Endothelial cell (in vitro differentiated cells): Measurements from ENCODE around the gene NCBP2. TPM values are rescaled to one million over a fixed set of nuclear protein-coding genes. Genes with fewer than 3 reads are reported as not detected.

ENCODE experiments used
- DNase-seq: peaks from one replicate; pipeline ENCODE4 v3.0.0; 2021; ENCODE audit warnings: low spot score
- H3K27ac Mint-ChIP-seq: one replicate; pipeline ENCODE4 v1.8.0; 2021; ENCODE audit warnings: mixed read lengths, inconsistent platforms; ENCODE audit not compliant: unreplicated experiment
- H3K27me3 Mint-ChIP-seq: one replicate; pipeline ENCODE4 v1.8.0; 2021; ENCODE audit warnings: mild to moderate bottlenecking, moderate library complexity, mixed read lengths, inconsistent platforms; ENCODE audit not compliant: unreplicated experiment
- H3K36me3 Mint-ChIP-seq: one replicate; pipeline ENCODE4 v1.8.0; 2021; ENCODE audit warnings: mild to moderate bottlenecking, low read depth, mixed read lengths, inconsistent platforms; ENCODE audit not compliant: unreplicated experiment
- H3K4me1 Mint-ChIP-seq: one replicate; pipeline ENCODE4 v1.8.0; 2021; ENCODE audit warnings: mild to moderate bottlenecking, mixed read lengths, inconsistent platforms; ENCODE audit not compliant: unreplicated experiment
- H3K4me3 Mint-ChIP-seq: one replicate; pipeline ENCODE4 v1.8.0; 2021; ENCODE audit warnings: mild to moderate bottlenecking, mixed read lengths, inconsistent platforms; ENCODE audit not compliant: unreplicated experiment
- H3K9me3 Mint-ChIP-seq: one replicate; pipeline ENCODE4 v1.8.0; 2021; ENCODE audit warnings: mixed read lengths, inconsistent platforms; ENCODE audit not compliant: unreplicated experiment
- CTCF ChIP-seq: fragments of 200-600 bp; sonication (generic); IDR thresholded peaks from one replicate; pipeline ENCODE4 v1.5.0; 2021; ENCODE audit warnings: antibody characterized with exemption; ENCODE audit not compliant: unreplicated experiment
- total RNA-seq: library from RNA; stranded (reverse); fragmentation: NEBNext Ultra II Directional; extraction: Animal tissue kit (Norgen Biotek cat#: 25700); gene quantifications from one replicate; pipeline ENCODE4 v1.2.1, GENCODE V29; 2021; ENCODE audit not compliant: unreplicated experiment

Gene NCBP2
- total RNA-seq, 1 donor from 2014 or later = 61.0 TPM

GRCh38 chr3:196983186-196983585, 40.9 kb upstream of the NCBP2 start:
- Mint-ChIP-seq H3K4me1 (peaks cover 8% of the 10 kb centered on the region), H3K27me3 (peaks cover 7% of the 10 kb centered on the region), H3K27ac (no peak overlapping the region), H3K9me3 (no peaks in the 10 kb centered on the region), H3K4me3 (no peak overlapping the region), H3K36me3 (peaks cover 4% of the 10 kb centered on the region)
- no peak for DNase-seq
- TF ChIP-seq CTCF = no peak

GRCh38 chr3:196981657-196982056, 39.3 kb upstream of the NCBP2 start:
- no peak for DNase-seq
- H3K4me1 Mint-ChIP-seq = no peaks in the 10 kb centered on the region
- H3K27me3 Mint-ChIP-seq = peaks cover 3% of the 10 kb centered on the region
- H3K4me3 Mint-ChIP-seq = peak overlapping the region; percentile 3
- no peaks in the 10 kb centered on the region for H3K9me3 Mint-ChIP-seq
- no peak overlapping the region for H3K27ac Mint-ChIP-seq
- TF ChIP-seq CTCF = no peak
- H3K36me3 Mint-ChIP-seq = peaks cover 4% of the 10 kb centered on the region

GRCh38 chr3:196979545-196979944, 37.2 kb upstream of the NCBP2 start:
- no peaks in the 10 kb centered on the region for H3K9me3 Mint-ChIP-seq
- peaks cover 5% of the 10 kb centered on the region for H3K27me3 Mint-ChIP-seq
- peaks cover 4% of the 10 kb centered on the region for H3K36me3 Mint-ChIP-seq
- TF ChIP-seq CTCF = no peak
- no peak overlapping the region for H3K4me3 Mint-ChIP-seq
- H3K27ac Mint-ChIP-seq = no peak overlapping the region
- no peak for DNase-seq
- H3K4me1 Mint-ChIP-seq = peaks cover 4% of the 10 kb centered on the region

GRCh38 chr3:196976941-196977340, 34.6 kb upstream of the NCBP2 start:
- H3K36me3 Mint-ChIP-seq = peaks cover 4% of the 10 kb centered on the region
- H3K27me3 Mint-ChIP-seq = peaks cover 5% of the 10 kb centered on the region
- no peak overlapping the region for H3K27ac Mint-ChIP-seq
- DNase-seq = no peak
- no peak overlapping the region for H3K4me3 Mint-ChIP-seq
- peaks cover 4% of the 10 kb centered on the region for H3K4me1 Mint-ChIP-seq
- H3K9me3 Mint-ChIP-seq = no peaks in the 10 kb centered on the region
- TF ChIP-seq CTCF = no peak

- H3K4me1 Mint-ChIP-seq = peaks cover 7% of the 10 kb centered on the region
- peak overlapping the region; percentile 16 for H3K27ac Mint-ChIP-seq
- no peaks in the 10 kb centered on the region for H3K9me3 Mint-ChIP-seq
- H3K4me3 Mint-ChIP-seq = no peak overlapping the region
- DNase-seq = no peak
- TF ChIP-seq CTCF = no peak
- H3K36me3 Mint-ChIP-seq = peaks cover 8% of the 10 kb centered on the region
- H3K27me3 Mint-ChIP-seq = peaks cover 13% of the 10 kb centered on the region
These were observed 33.0 kb upstream of the NCBP2 start for GRCh38 chr3:196975349-196975748.
